MM.1S (cell line): ENCODE measurements around the gene BMX.
A peak's percentile ranks its signal among the peaks of the same experiment; 100 is the strongest.

ENCODE experiments used
- DNase-seq: peaks from one replicate; pipeline ENCODE4 v3.0.0-alpha.2; 2015
- H2AFZ ChIP-seq: fragments of 300-600 bp; sonication (generic); 2 replicates; pipeline ENCODE4 v1.6.0; 2016; ENCODE audit warnings: antibody characterized with exemption, low read length
- H3F3A ChIP-seq: fragments of 300-600 bp; sonication (generic); 2 replicates; pipeline ENCODE4 v1.6.1; 2016; ENCODE audit warnings: mild to moderate bottlenecking, antibody characterized with exemption, low read length, moderate library complexity, mixed read lengths; ENCODE audit not compliant: insufficient read depth
- H3K27ac ChIP-seq: fragments of 300-600 bp; sonication (generic); 2 replicates; pipeline ENCODE4 v1.5.1; 2016; ENCODE audit warnings: mild to moderate bottlenecking, low read length
- H3K27me3 ChIP-seq: fragments of 300-600 bp; sonication (generic); replicated peaks from 2 replicates; pipeline ENCODE4 v1.6.0; 2016; ENCODE audit warnings: low read length; ENCODE audit not compliant: insufficient read depth
- H3K36me3 ChIP-seq: fragments of 300-600 bp; sonication (generic); replicated peaks from 2 replicates; pipeline ENCODE4 v1.6.1; 2016; ENCODE audit warnings: mild to moderate bottlenecking, low read length, mixed read lengths; ENCODE audit not compliant: insufficient read depth
- H3K4me1 ChIP-seq: fragments of 300-600 bp; sonication (generic); 2 replicates; pipeline ENCODE4 v1.6.1; 2016; ENCODE audit warnings: low read length, mixed read lengths
- H3K4me2 ChIP-seq: fragments of 300-600 bp; sonication (generic); 2 replicates; pipeline ENCODE4 v1.6.0; 2016; ENCODE audit warnings: low read depth, low read length
- H3K4me3 ChIP-seq: fragments of 300-600 bp; sonication (generic); 2 replicates; pipeline ENCODE4 v1.5.1; 2016; ENCODE audit warnings: low read length, mixed read lengths
- H3K79me2 ChIP-seq: fragments of 300-600 bp; sonication (generic); 2 replicates; pipeline ENCODE4 v1.6.1; 2016; ENCODE audit warnings: mixed run types, low read length, mixed read lengths
- H3K9ac ChIP-seq: fragments of 300-600 bp; sonication (generic); 2 replicates; pipeline ENCODE4 v1.6.1; 2016; ENCODE audit warnings: low read length, mixed read lengths
- H3K9me2 ChIP-seq: fragments of 300-600 bp; sonication (generic); replicated peaks from 2 replicates; pipeline ENCODE4 v1.6.1; 2016; ENCODE audit warnings: mild to moderate bottlenecking, low read length, mixed read lengths; ENCODE audit not compliant: insufficient read depth
- H3K9me3 ChIP-seq: fragments of 300-600 bp; sonication (generic); replicated peaks from 2 replicates; pipeline ENCODE4 v1.6.1; 2016; ENCODE audit warnings: mild to moderate bottlenecking, low read length, mixed read lengths; ENCODE audit not compliant: insufficient read depth
- H4K20me1 ChIP-seq: fragments of 300-600 bp; sonication (generic); 2 replicates; pipeline ENCODE4 v1.6.1; 2016; ENCODE audit warnings: mild to moderate bottlenecking, low read length, moderate library complexity, mixed read lengths; ENCODE audit not compliant: insufficient read depth
- CTCF ChIP-seq: fragments of 300-600 bp; sonication (generic); IDR thresholded peaks from 2 replicates; pipeline ENCODE4 v1.5.1; 2016; ENCODE audit warnings: antibody characterized with exemption, low read length, mixed read lengths
- EZH2 ChIP-seq: fragments of 300-600 bp; sonication (generic); optimal IDR thresholded peaks from 2 replicates; pipeline ENCODE3; 2017; ENCODE audit warnings: low read depth, mild to moderate bottlenecking, antibody characterized with exemption, low read length, mixed read lengths
- EZH2phosphoT487 ChIP-seq: fragments of 300-600 bp; sonication (generic); IDR thresholded peaks from 2 replicates; pipeline ENCODE4 v1.6.1; 2018; ENCODE audit warnings: antibody characterized with exemption, low read length

BMX gene

GRCh38 chrX:15500497-15500966 is at the start of gene BMX:
Gene BMX, plus strand, starts transcription at chrX:15500807. Its CDS starts 7,547 bp downstream, at chrX:15508354.
- Histone ChIP-seq H3F3A (no peaks in the 10 kb centered on the region), H3K9ac (no peak within 1 kb of the TSS), H3K4me2 (no peak within 1 kb of the TSS), H3K4me3 (no peak within 1 kb of the TSS), H3K9me2 (no peaks in the 10 kb centered on the region), H3K27ac (no peak within 1 kb of the TSS), H3K27me3 (no peaks in the 10 kb centered on the region), H3K4me1 (no peaks in the 10 kb centered on the region), H4K20me1 (no peaks in the 10 kb centered on the region), H3K36me3 (no peaks in the 10 kb centered on the region), H3K9me3 (no peaks in the 10 kb centered on the region), H3K79me2 (no peaks in the 10 kb centered on the region), H2AFZ (no peak within 1 kb of the TSS)
- DNase-seq: no peak
- no peak for TF ChIP-seq EZH2
- TF ChIP-seq EZH2phosphoT487: no peak
- no peak for TF ChIP-seq CTCF

- Histone ChIP-seq H4K20me1 (no peaks in the 10 kb centered on the region), H2AFZ (no peak overlapping the region), H3K9me3 (no peaks in the 10 kb centered on the region), H3K9ac (no peak overlapping the region), H3K4me3 (no peak overlapping the region), H3K36me3 (no peaks in the 10 kb centered on the region), H3K9me2 (no peaks in the 10 kb centered on the region), H3K79me2 (no peaks in the 10 kb centered on the region), H3K27me3 (no peaks in the 10 kb centered on the region), H3K27ac (no peak overlapping the region), H3F3A (no peaks in the 10 kb centered on the region), H3K4me2 (no peak overlapping the region), H3K4me1 (no peaks in the 10 kb centered on the region)
- no peak for TF ChIP-seq EZH2phosphoT487
- no peak for TF ChIP-seq EZH2
- TF ChIP-seq CTCF: no peak
- DNase-seq: no peak
Measured at GRCh38 chrX:15451913-15452312, 48.7 kb upstream of the BMX start.

GRCh38 chrX:15464704-15465103 is 35.9 kb upstream of the BMX start:
- no peaks in the 10 kb centered on the region for H3K79me2 ChIP-seq
- H3F3A ChIP-seq: no peaks in the 10 kb centered on the region
- no peak overlapping the region for H3K4me3 ChIP-seq
- H3K9me3 ChIP-seq: no peaks in the 10 kb centered on the region
- peak overlapping the region; percentile 37; the same call in 1 of the 2 replicates for H3K27ac ChIP-seq
- no peaks in the 10 kb centered on the region for H3K36me3 ChIP-seq
- H3K9me2 ChIP-seq: no peaks in the 10 kb centered on the region
- DNase-seq: no peak
- no peak overlapping the region for H3K4me2 ChIP-seq
- TF ChIP-seq EZH2 (no peak), EZH2phosphoT487 (no peak), CTCF (no peak)
- no peaks in the 10 kb centered on the region for H3K4me1 ChIP-seq
- H4K20me1 ChIP-seq: no peaks in the 10 kb centered on the region
- no peaks in the 10 kb centered on the region for H3K27me3 ChIP-seq
- no peak overlapping the region for H2AFZ ChIP-seq
- H3K9ac ChIP-seq: no peak overlapping the region
